ENCODE results near the gene TMEM242.

GRCh38 chr6:157335829-157336228 is 12.5 kb upstream of the TMEM242 start:
- TF ChIP-seq CTCF (conservative IDR thresholded peaks at IDR 0.05; ENCODE audit: low read length) (no peak), EZH2phosphoT487 (IDR thresholded peaks at IDR 0.05; ENCODE audit: borderline replicate concordance) (no peak)

Measured in Loucy (cell line).